Measurements from ENCODE around the gene FASLG. TPM values are rescaled to one million over a fixed set of nuclear protein-coding genes. Genes with fewer than 3 reads are reported as not detected.

The FASLG gene
- total and polyA plus RNA-seq, 4 donors = 0.20 TPM; not detected in 3

Small RNA genes lying within 50 kb of the gene (small RNA-seq; reads per million reads assigned to genes)
- not detected for gene RNU6-693P (ENCODE audit: low replicate concordance)

Other genes with a start within 250 kb of the FASLG start
- not detected for gene C1orf105, start 238.4 kb upstream of the FASLG start, total RNA-seq
- gene C1orf105, start 238.4 kb upstream of the FASLG start, polyA plus RNA-seq (ENCODE audit: insufficient read length in 2 of 2) = not detected
- gene PIGC, start 215.0 kb upstream of the FASLG start, total RNA-seq = 10 to 100 TPM; 32.8 to 33.6 TPM
- gene PIGC, start 215.0 kb upstream of the FASLG start, polyA plus RNA-seq (ENCODE audit: insufficient read length in 2 of 2) = 10 to 100 TPM; 40.6 to 43.6 TPM
- gene SUCO, start 126.0 kb upstream of the FASLG start, total RNA-seq = 10 to 100 TPM; 43.9 to 81.0 TPM
- 10 to 100 TPM; 35.0 to 43.2 TPM for gene SUCO, start 126.0 kb upstream of the FASLG start, polyA plus RNA-seq (ENCODE audit: insufficient read length in 2 of 2)

Measured in spinal cord (tissue), 4 donors.